GM12878 (cell line): ENCODE data around the gene IFNLR1. TPM values are rescaled to one million over a fixed set of nuclear protein-coding genes. Genes with fewer than 3 reads are reported as not detected.

Source experiments
- ATAC-seq: fragments of 200-7000 bp; cut with Tn5 transposase; 3 replicates; pipeline ENCODE4 v1.9.1; 2020; ENCODE audit warnings: mild to moderate bottlenecking, moderate library complexity
- BruUV-seq: library from RNA; stranded (reverse); fragments of 400-500 nt; replicated peaks from 2 replicates; lab custom pipeline; 2021; lab: Mats Ljungman, UMichigan
- CTCF ChIA-PET: fragments of 300-600 bp; sonication (Branson Sonifier 250); formaldehyde crosslinking; extraction: SDS; loops from one replicate; lab custom pipeline; 2021; ENCODE audit warnings: inconsistent platforms; lab: Yijun Ruan, JAX
- POLR2A ChIA-PET: fragments of 350-600 bp; formaldehyde crosslinking; extraction: SDS; loops from one replicate; lab custom pipeline; 2021; ENCODE audit warnings: inconsistent platforms; lab: Charles Lee
- RAD21 ChIA-PET: fragments of 300-600 bp; sonication (Branson Sonifier 250); formaldehyde crosslinking; loops from one replicate; lab custom pipeline; 2023; ENCODE audit warnings: antibody characterized with exemption; ENCODE audit not compliant: unreplicated experiment; lab: Charles Lee
- SMC1A ChIA-PET: fragments of 300-600 bp; sonication (Branson Sonifier 250); formaldehyde crosslinking; loops from one replicate; lab custom pipeline; 2023; ENCODE audit not compliant: unreplicated experiment, uncharacterized antibody; lab: Charles Lee
- DNase-seq: peaks from one replicate; pipeline ENCODE4 v3.0.0-alpha.2; 2011; ENCODE audit warnings: low read depth, low spot score
- FAIRE-seq: peaks from 3 replicates; lab custom pipeline; 2011; peaks lifted over from hg19 to GRCh38; lab: Jason Lieb, UNC
- H2AFZ ChIP-seq: 2 replicates; pipeline ENCODE4 v1.6.0; 2011; ENCODE audit warnings: low read depth, low read length, control low read depth; ENCODE audit not compliant: control insufficient read depth
- H3K27ac ChIP-seq: 2 replicates; pipeline ENCODE4 v1.5.1; 2011; ENCODE audit warnings: control low read depth; ENCODE audit not compliant: control insufficient read depth, insufficient read depth
- H3K27me3 ChIP-seq, 2 experiments: replicated peaks in 1 of 2; 2 replicates each; pipeline versions ENCODE4 v1.6.0 to v1.6.1; 2011; ENCODE audit warnings: low read length in 1 of 2; ENCODE audit not compliant: control insufficient read depth in 2 of 2, insufficient read depth in 2 of 2
- H3K36me3 ChIP-seq, 2 experiments: 2 replicates each; pipeline ENCODE4 v1.5.1; 2011; ENCODE audit warnings: low read length in 1 of 2; ENCODE audit not compliant: control insufficient read depth in 2 of 2, insufficient read depth in 2 of 2
- H3K4me1 ChIP-seq: 2 replicates; pipeline ENCODE4 v1.6.1; 2011; ENCODE audit warnings: mild to moderate bottlenecking, low read length, moderate library complexity, mixed read lengths; ENCODE audit not compliant: control insufficient read depth, insufficient read depth
- H3K4me2 ChIP-seq: 2 replicates; pipeline ENCODE4 v1.6.0; 2011; ENCODE audit warnings: control low read depth; ENCODE audit not compliant: control insufficient read depth, insufficient read depth
- H3K4me3 ChIP-seq: fragments of 200-600 bp; sonication (generic); 2 replicates; pipeline ENCODE4 v1.5.1; 2016
- H3K79me2 ChIP-seq: 2 replicates; pipeline ENCODE4 v1.6.0; 2011; ENCODE audit warnings: low read length; ENCODE audit not compliant: control insufficient read depth, insufficient read depth
- H3K9ac ChIP-seq: 2 replicates; pipeline ENCODE4 v1.8.0; 2011; ENCODE audit warnings: low read length, control low read depth, mixed read lengths; ENCODE audit not compliant: control insufficient read depth, insufficient read depth
- H3K9me3 ChIP-seq: replicated peaks from 3 replicates; pipeline ENCODE4 v1.5.1; 2011; ENCODE audit warnings: mild to moderate bottlenecking, low read length; ENCODE audit not compliant: control insufficient read depth, insufficient read depth
- H4K20me1 ChIP-seq: 2 replicates; pipeline ENCODE4 v1.6.0; 2011; ENCODE audit not compliant: control insufficient read depth, insufficient read depth
- BCL3 ChIP-seq: IDR thresholded peaks from 2 replicates; pipeline ENCODE4 v1.6.1; 2011; ENCODE audit warnings: borderline replicate concordance, low read depth, mild to moderate bottlenecking, moderate library complexity, low read length; ENCODE audit not compliant: insufficient read depth, poor library complexity, severe bottlenecking
- BCLAF1 ChIP-seq: fragments of 450-650 bp; IDR thresholded peaks from 2 replicates; pipeline ENCODE4 v1.6.1; 2017; ENCODE audit warnings: antibody characterized with exemption, mild to moderate bottlenecking, moderate library complexity
- BMI1 ChIP-seq: fragments of 450-650 bp; IDR thresholded peaks from 2 replicates; pipeline ENCODE4 v1.6.1; 2016; ENCODE audit warnings: mild to moderate bottlenecking, moderate library complexity, borderline replicate concordance
- CBX5 ChIP-seq: sonication (generic); IDR thresholded peaks from 2 replicates; pipeline ENCODE4 v1.6.1; 2016; ENCODE audit warnings: low read depth, moderate library complexity, mild to moderate bottlenecking, inconsistent platforms
- EP300 ChIP-seq, 2 experiments: fragments of 150-350 bp in 1 of 2; IDR thresholded peaks; 2 replicates each; pipeline ENCODE4 v1.6.1; 2011 to 2012; ENCODE audit warnings: low read depth in 2 of 2, low read length in 2 of 2, borderline replicate concordance in 1 of 2, improper control_type of control experiment in 1 of 2, inconsistent platforms in 1 of 2; ENCODE audit not compliant: control insufficient read depth in 1 of 2
- HDAC6 ChIP-seq: fragments of 200-600 bp; sonication (generic); IDR thresholded peaks from one replicate; pipeline ENCODE4 v1.8.0; 2017; ENCODE audit warnings: antibody characterized with exemption; ENCODE audit not compliant: unreplicated experiment
- IKZF1 ChIP-seq: fragments of 450-650 bp; conservative IDR thresholded peaks from 2 replicates; pipeline ENCODE4 v1.6.1; 2017; ENCODE audit warnings: antibody characterized with exemption, mild to moderate bottlenecking
- JUNB ChIP-seq: IDR thresholded peaks from 2 replicates; pipeline ENCODE4 v1.6.1; 2016; ENCODE audit warnings: antibody characterized with exemption, mild to moderate bottlenecking
- JUND ChIP-seq: IDR thresholded peaks from 2 replicates; pipeline ENCODE4 v1.6.1; 2012; ENCODE audit warnings: low read depth, mild to moderate bottlenecking, low read length, improper control_type of control experiment, moderate library complexity
- MYB ChIP-seq: fragments of 150-350 bp; IDR thresholded peaks from 2 replicates; pipeline ENCODE4 v1.6.1; 2014; ENCODE audit warnings: mild to moderate bottlenecking, low read depth, low read length, borderline replicate concordance
- NFXL1 ChIP-seq: fragments of 450-650 bp; IDR thresholded peaks from 2 replicates; pipeline ENCODE4 v1.6.1; 2017; ENCODE audit warnings: antibody characterized with exemption, mild to moderate bottlenecking, borderline replicate concordance
- PAX5 ChIP-seq: IDR thresholded peaks from 2 replicates; pipeline ENCODE4 v1.6.1; 2011; ENCODE audit warnings: low read depth, low read length, borderline replicate concordance
- RAD51 ChIP-seq: fragments of 450-650 bp; IDR thresholded peaks from 2 replicates; pipeline ENCODE4 v1.6.1; 2016; ENCODE audit warnings: moderate library complexity, mild to moderate bottlenecking, inconsistent platforms
- SMAD5 ChIP-seq: IDR thresholded peaks from 2 replicates; pipeline ENCODE4 v1.6.1; 2016; ENCODE audit warnings: antibody characterized with exemption, low read depth
- SP1 ChIP-seq: IDR thresholded peaks from one replicate; pipeline ENCODE4 v1.6.1; 2011; ENCODE audit warnings: low read depth, low read length
- SRF ChIP-seq, 2 experiments: IDR thresholded peaks; 2 replicates each; pipeline ENCODE4 v1.6.1; 2011; ENCODE audit warnings: low read depth in 2 of 2, low read length in 2 of 2, mild to moderate bottlenecking in 1 of 2, moderate library complexity in 1 of 2
- YBX1 ChIP-seq: fragments of 450-650 bp; IDR thresholded peaks from 2 replicates; pipeline ENCODE4 v1.6.1; 2016; ENCODE audit warnings: antibody characterized with exemption
- WGBS: methylation state at CpG from one replicate; pipeline ENCODE4 v1.1.6; 2016; ENCODE audit warnings: low lambda C conversion rate; ENCODE audit not compliant: insufficient replicate concordance, insufficient coverage; ENCODE audit errors: missing lambda C conversion rate; 5-methylcytosine and 5-hydroxymethylcytosine counted together
- in situ Hi-C: fragments of 300-500 bp; cut with MboI; formaldehyde crosslinking; loops from 9 replicates; pipeline ENCODE4 v1.14.3; 2018; ENCODE audit warnings: mixed read lengths
- intact Hi-C: fragments of 100-400 bp; cut with micrococcal nuclease; formaldehyde crosslinking; loops from one replicate; pipeline ENCODE4 v1.14.2; 2022; ENCODE audit not compliant: unreplicated experiment
- polyA plus RNA-seq, 11 experiments: library from polyadenylated mRNA; depleted of rRNA in 4 of 11; unstranded in 6 of 11; stranded (reverse) in 5 of 11; fragments of >200 nt; fragmentation: Nextera tagmentation in 4 of 11; fragmentation: Illumina TruSeq in 1 of 11; extraction: Ambion mirVana in 4 of 11; extraction: Trizol in 1 of 11; gene quantifications; 1 replicate in 1 of 11; 2 replicates in 10 of 11; pipeline versions ENCODE4 v1.2.1 to v1.2.3, GENCODE V29; 2011 to 2016; ENCODE audit warnings: inconsistent platforms in 2 of 11, missing spikeins in 2 of 11, low read depth in 1 of 11
- total RNA-seq, 4 experiments: library from RNA; depleted of rRNA in 3 of 4; stranded (reverse); fragments of >200 nt in 3 of 4; fragmentation: Illumina TruSeq in 1 of 4; extraction: Trizol in 1 of 4; gene quantifications; 2 replicates each; pipeline versions ENCODE4 v1.2.1 to v1.2.3, GENCODE V29; 2013 to 2021
- TF ChIP-seq, protein P1 (sequence below): IDR thresholded peaks from 2 replicates; pipeline ENCODE4 v1.6.1; 2011; ENCODE audit warnings: borderline replicate concordance, low read depth, mild to moderate bottlenecking, moderate library complexity, mixed read lengths, low read length; ENCODE audit not compliant: insufficient read depth; ENCODE audit errors: extremely low read length

The IFNLR1 gene
- total and polyA plus RNA-seq, 10 of the 15 experiments (the other 5 are each of a cell fraction or from before 2014, with no cell fraction given) = 0.31 to 5.6 (median 3.9) TPM

- CTCF ChIA-PET = interaction anchor here (1.7 kb wide), 1 partner anchor 59 kb away, joined by 5 read pairs; no protein-coding TSS in a partner anchor
- no peak for FAIRE-seq
- 40% methylated on average over 21 of the region's 22 CpGs for WGBS
- in situ Hi-C loops = no loop called here
- H3K79me2 ChIP-seq = no peaks in the 10 kb centered on the region
- RAD21 ChIA-PET = interaction anchor here (2.1 kb wide), 1 partner anchor 249 kb away, joined by 7 read pairs; no protein-coding TSS in a partner anchor
- BruUV-seq = no TSS peak
- H4K20me1 ChIP-seq = no peaks in the 10 kb centered on the region
- peaks cover 2 to 9% of the 10 kb centered on the region in 2 experiments; a peak in 2 of 4 replicates for H3K27me3 ChIP-seq
- ATAC-seq = no peak
- no peaks in the 10 kb centered on the region for H3K36me3 ChIP-seq
- H2AFZ ChIP-seq = no peak within 1 kb of the TSS
- no peak within 1 kb of the TSS for H3K9ac ChIP-seq
- H3K4me3 ChIP-seq = no peak within 1 kb of the TSS
- H3K4me1 ChIP-seq = no peaks in the 10 kb centered on the region
- POLR2A ChIA-PET = no interaction called here
- no peak within 1 kb of the TSS for H3K27ac ChIP-seq
- H3K4me2 ChIP-seq = no peak within 1 kb of the TSS
- no peaks in the 10 kb centered on the region for H3K9me3 ChIP-seq
- SMC1A ChIA-PET = no interaction called here
- intact Hi-C loops = no loop called here
- DNase-seq = no peak
- TF ChIP-seq, protein P1, sequence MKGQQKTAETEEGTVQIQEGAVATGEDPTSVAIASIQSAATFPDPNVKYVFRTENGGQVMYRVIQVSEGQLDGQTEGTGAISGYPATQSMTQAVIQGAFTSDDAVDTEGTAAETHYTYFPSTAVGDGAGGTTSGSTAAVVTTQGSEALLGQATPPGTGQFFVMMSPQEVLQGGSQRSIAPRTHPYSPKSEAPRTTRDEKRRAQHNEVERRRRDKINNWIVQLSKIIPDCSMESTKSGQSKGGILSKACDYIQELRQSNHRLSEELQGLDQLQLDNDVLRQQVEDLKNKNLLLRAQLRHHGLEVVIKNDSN = no peak
- TF ChIP-seq EP300 (IDR thresholded peaks at IDR 0.05; ENCODE audit: borderline replicate concordance in 1 of 2, control insufficient read depth in 1 of 2, low read depth in 2 of 2, low read length in 2 of 2) = no peak
- TF ChIP-seq BCL3 = no peak
- no peak for TF ChIP-seq SRF (IDR thresholded peaks at IDR 0.05; ENCODE audit: low read depth in 2 of 2, low read length in 2 of 2)
- no peak for TF ChIP-seq JUND
- TF ChIP-seq YBX1 = no peak
- TF ChIP-seq MYB = no peak
- TF ChIP-seq BCLAF1 = no peak
- no peak for TF ChIP-seq SMAD5
- TF ChIP-seq IKZF1 = no peak
- TF ChIP-seq RAD51 = no peak
- no peak for TF ChIP-seq SP1
- TF ChIP-seq BMI1 = no peak
- TF ChIP-seq NFXL1 = no peak
- TF ChIP-seq HDAC6 = no peak
- TF ChIP-seq PAX5 = no peak
- TF ChIP-seq JUNB = no peak
- no peak for TF ChIP-seq CBX5
Measured at GRCh38 chr1:24142546-24143534, 44.2 kb downstream of the IFNLR1 start, which contains the start of gene IL22RA1. Gene IL22RA1 (minus strand): TSS chr1:24143140. CDS start chr1:24143082, 58 bp downstream.
